Trophoblast cell (in vitro differentiated cells and primary cell): ENCODE data around the gene RNF32. TPM values are rescaled to one million over a fixed set of nuclear protein-coding genes. Genes with fewer than 3 reads are reported as not detected.

Source experiments
- DNase-seq, 2 donors: peaks; one replicate each; pipeline ENCODE4 v3.0.0-alpha.2; 2016
- H2AFZ ChIP-seq: 2 replicates; pipeline ENCODE4 v1.6.1; 2013; ENCODE audit warnings: low read length, moderate library complexity, mild to moderate bottlenecking; ENCODE audit not compliant: insufficient read depth, poor library complexity
- H2AK5ac ChIP-seq: 2 replicates; pipeline ENCODE4 v1.6.1; 2013; ENCODE audit warnings: mild to moderate bottlenecking, low read length
- H2BK120ac ChIP-seq: 2 replicates; pipeline ENCODE4 v1.6.1; 2013; ENCODE audit warnings: low read length, mild to moderate bottlenecking, moderate library complexity; ENCODE audit not compliant: insufficient read depth, poor library complexity
- H2BK12ac ChIP-seq: 2 replicates; pipeline ENCODE4 v1.6.1; 2013; ENCODE audit warnings: mild to moderate bottlenecking, low read length, moderate library complexity
- H2BK5ac ChIP-seq: 2 replicates; pipeline ENCODE4 v1.6.1; 2013; ENCODE audit warnings: low read length, low read depth, moderate library complexity, mild to moderate bottlenecking; ENCODE audit not compliant: poor library complexity
- H3K14ac ChIP-seq: 2 replicates; pipeline ENCODE4 v1.6.1; 2013; ENCODE audit warnings: mild to moderate bottlenecking, low read length
- H3K18ac ChIP-seq: 2 replicates; pipeline ENCODE4 v1.6.1; 2013; ENCODE audit warnings: mild to moderate bottlenecking, low read length
- H3K23ac ChIP-seq: 2 replicates; pipeline ENCODE4 v1.6.1; 2013; ENCODE audit warnings: low read length
- H3K27ac ChIP-seq: 2 replicates; pipeline ENCODE4 v1.5.1; 2013; ENCODE audit warnings: low read depth, mild to moderate bottlenecking, inconsistent platforms, low read length, moderate library complexity
- H3K27me3 ChIP-seq: 2 replicates; pipeline ENCODE4 v1.6.1; 2013; ENCODE audit warnings: inconsistent platforms, mild to moderate bottlenecking, low read length, moderate library complexity; ENCODE audit not compliant: insufficient read depth
- H3K36me3 ChIP-seq, 2 experiments: 1 replicate in 1 of 2; 2 replicates in 1 of 2; pipeline ENCODE4 v1.6.1; 2013; ENCODE audit warnings: low read length in 2 of 2, mild to moderate bottlenecking in 2 of 2, moderate library complexity in 1 of 2; ENCODE audit not compliant: insufficient read depth in 2 of 2, control insufficient read depth in 1 of 2
- H3K4ac ChIP-seq: 2 replicates; pipeline ENCODE4 v1.6.1; 2013; ENCODE audit warnings: low read depth, mild to moderate bottlenecking, low read length, moderate library complexity
- H3K4me1 ChIP-seq, 2 experiments: 1 replicate in 1 of 2; 2 replicates in 1 of 2; pipeline ENCODE4 v1.6.1; 2013; ENCODE audit warnings: low read length in 2 of 2, mild to moderate bottlenecking in 2 of 2, moderate library complexity in 1 of 2; ENCODE audit not compliant: insufficient read depth in 2 of 2, control insufficient read depth in 1 of 2
- H3K4me2 ChIP-seq: 2 replicates; pipeline ENCODE4 v1.6.1; 2013; ENCODE audit warnings: inconsistent platforms, mild to moderate bottlenecking, low read length, moderate library complexity
- H3K4me3 ChIP-seq: 2 replicates; pipeline ENCODE4 v1.5.1; 2013; ENCODE audit warnings: mild to moderate bottlenecking, low read depth, low read length, inconsistent platforms
- H3K79me1 ChIP-seq: one replicate; pipeline ENCODE4 v1.6.1; 2013; ENCODE audit warnings: low read length
- H3K79me2 ChIP-seq: 2 replicates; pipeline ENCODE4 v1.6.1; 2013; ENCODE audit warnings: low read length, mild to moderate bottlenecking; ENCODE audit not compliant: control insufficient read depth, insufficient read depth, poor library complexity
- H3K9ac ChIP-seq: 2 replicates; pipeline ENCODE4 v1.6.1; 2013; ENCODE audit warnings: mild to moderate bottlenecking, low read length
- H3K9me3 ChIP-seq: 2 replicates; pipeline ENCODE4 v1.6.1; 2013; ENCODE audit warnings: low read depth, mild to moderate bottlenecking, control low read depth, inconsistent platforms, low read length; ENCODE audit not compliant: insufficient read depth
- H4K12ac ChIP-seq: 2 replicates; pipeline ENCODE4 v1.6.1; 2013; ENCODE audit warnings: low read depth, mild to moderate bottlenecking, low read length, moderate library complexity
- H4K8ac ChIP-seq: 2 replicates; pipeline ENCODE4 v1.6.1; 2013; ENCODE audit warnings: low read depth, mild to moderate bottlenecking, low read length, moderate library complexity
- H4K91ac ChIP-seq: one replicate; pipeline ENCODE4 v1.6.1; 2013; ENCODE audit warnings: low read depth, mild to moderate bottlenecking, low read length, moderate library complexity
- WGBS: extraction: QIAGEN DNeasy Blood & Tissue Kit; methylation state at CpG from one replicate; pipeline ENCODE4 v1.1.7; 2013; ENCODE audit warnings: missing lambda C conversion rate; ENCODE audit not compliant: insufficient read length, insufficient coverage; ENCODE audit errors: extremely low coverage; 5-methylcytosine and 5-hydroxymethylcytosine counted together
- polyA plus RNA-seq: library from polyadenylated mRNA; stranded (reverse); fragments of 200-250 nt; gene quantifications from 2 replicates; pipeline ENCODE4 v1.2.3, GENCODE V29; 2013

RNF32 gene
- polyA plus RNA-seq, result 1.4 and 1.6 TPM in 2 replicates

GRCh38 chr7:156640257-156640948 is at the start of gene RNF32:
RNF32 (plus strand) TSS chr7:156640774; CDS start chr7:156643878, 3,104 bp downstream.
- Histone ChIP-seq H2BK120ac (peak within 1 kb of the TSS; percentile 67), H4K91ac (peak within 1 kb of the TSS; percentile 83), H3K79me1 (peaks cover 11% of the 10 kb centered on the region), H3K4me1 (peaks cover 9 to 11% of the 10 kb centered on the region in 2 experiments), H2AK5ac (peak within 1 kb of the TSS; percentile 28), H4K12ac (peak within 1 kb of the TSS; percentile 93), H3K14ac (peak within 1 kb of the TSS; percentile 74), H3K4me2 (peak within 1 kb of the TSS; percentile 91), H3K23ac (no peak within 1 kb of the TSS), H3K9me3 (peaks cover 7% of the 10 kb centered on the region), H2BK5ac (peak within 1 kb of the TSS; percentile 28), H2BK12ac (peak within 1 kb of the TSS; percentile 6), H4K8ac (peak within 1 kb of the TSS; percentile 95), H3K79me2 (peaks cover 8% of the 10 kb centered on the region), H3K27ac (no peak within 1 kb of the TSS), H3K27me3 (no peaks in the 10 kb centered on the region), H3K4ac (peak within 1 kb of the TSS; percentile 40), H3K18ac (peak within 1 kb of the TSS; percentile 89), H3K4me3 (peak within 1 kb of the TSS; percentile 81), H3K9ac (peak within 1 kb of the TSS; percentile 89), H3K36me3 (no peaks in the 10 kb centered on the region), H2AFZ (peak within 1 kb of the TSS; percentile 99)
- WGBS, result no CpG with 5 or more reads among the region's 85 CpGs
- DNase-seq, result peak; percentile 77 to 92

GRCh38 chr7:156592155-156592884 is 48.3 kb upstream of the RNF32 start:
- Histone ChIP-seq H3K9me3 (peaks cover 14% of the 10 kb centered on the region), H3K23ac (no peak overlapping the region), H4K8ac (no peak overlapping the region), H3K9ac (no peak overlapping the region), H4K91ac (no peak overlapping the region), H2BK120ac (no peak overlapping the region), H3K14ac (no peak overlapping the region), H3K36me3 (no peaks in the 10 kb centered on the region), H3K4me3 (no peak overlapping the region), H3K27ac (no peak overlapping the region), H3K18ac (no peak overlapping the region), H3K4me2 (no peak overlapping the region), H2BK12ac (no peak overlapping the region), H2AFZ (no peak overlapping the region), H3K4ac (no peak overlapping the region), H2AK5ac (no peak overlapping the region), H3K79me1 (no peaks in the 10 kb centered on the region), H4K12ac (no peak overlapping the region), H2BK5ac (no peak overlapping the region), H3K4me1 (no peaks in the 10 kb centered on the region), H3K79me2 (no peaks in the 10 kb centered on the region), H3K27me3 (no peaks in the 10 kb centered on the region)
- WGBS, result no CpG with 5 or more reads among the region's 4 CpGs
- no peak for DNase-seq

GRCh38 chr7:156594283-156595080 is 46.1 kb upstream of the RNF32 start:
- Histone ChIP-seq H3K9me3 (peaks cover 14% of the 10 kb centered on the region), H2BK120ac (no peak overlapping the region), H3K4ac (no peak overlapping the region), H2AFZ (no peak overlapping the region), H3K4me1 (no peaks in the 10 kb centered on the region), H2AK5ac (no peak overlapping the region), H3K4me2 (no peak overlapping the region), H3K36me3 (no peaks in the 10 kb centered on the region), H2BK5ac (no peak overlapping the region), H3K14ac (no peak overlapping the region), H4K8ac (no peak overlapping the region), H4K12ac (no peak overlapping the region), H3K4me3 (no peak overlapping the region), H3K79me2 (no peaks in the 10 kb centered on the region), H4K91ac (no peak overlapping the region), H3K27me3 (no peaks in the 10 kb centered on the region), H3K18ac (no peak overlapping the region), H3K27ac (no peak overlapping the region), H3K9ac (no peak overlapping the region), H2BK12ac (no peak overlapping the region), H3K23ac (no peak overlapping the region), H3K79me1 (no peaks in the 10 kb centered on the region)
- WGBS, result no CpG with 5 or more reads among the region's 6 CpGs
- no peak for DNase-seq

GRCh38 chr7:156600496-156600895 is 40.1 kb upstream of the RNF32 start:
- H4K12ac ChIP-seq, result no peak overlapping the region
- peaks cover 0 to 5% of the 10 kb centered on the region in 2 experiments for H3K4me1 ChIP-seq
- no peaks in the 10 kb centered on the region for H3K9me3 ChIP-seq
- no peaks in the 10 kb centered on the region for H3K36me3 ChIP-seq
- H3K4me3 ChIP-seq, result no peak overlapping the region
- no peak overlapping the region for H3K4ac ChIP-seq
- no peak overlapping the region for H3K9ac ChIP-seq
- H2AK5ac ChIP-seq, result no peak overlapping the region
- no peak overlapping the region for H3K23ac ChIP-seq
- WGBS, result no CpG with 5 or more reads among the region's 8 CpGs
- H2BK120ac ChIP-seq, result no peak overlapping the region
- no peak overlapping the region for H3K18ac ChIP-seq
- no peak overlapping the region for H3K14ac ChIP-seq
- H2BK5ac ChIP-seq, result no peak overlapping the region
- no peak for DNase-seq
- no peak overlapping the region for H4K8ac ChIP-seq
- no peak overlapping the region for H2AFZ ChIP-seq
- no peaks in the 10 kb centered on the region for H3K27me3 ChIP-seq
- H3K79me1 ChIP-seq, result no peaks in the 10 kb centered on the region
- no peak overlapping the region for H2BK12ac ChIP-seq
- H3K27ac ChIP-seq, result no peak overlapping the region
- H3K79me2 ChIP-seq, result no peaks in the 10 kb centered on the region
- no peak overlapping the region for H4K91ac ChIP-seq
- no peak overlapping the region for H3K4me2 ChIP-seq
